K562 (cell line): Measurements from ENCODE around the gene IARS2. TPM values are rescaled to one million over a fixed set of nuclear protein-coding genes. Genes with fewer than 3 reads are reported as not detected.

ENCODE experiments used
- ATAC-seq: fragments of 200-7000 bp; cut with Tn5 transposase; 3 replicates; pipeline ENCODE4 v1.9.1; 2020; ENCODE audit warnings: moderate library complexity
- BruUV-seq: library from RNA; stranded (reverse); fragments of 400-500 nt; replicated peaks from 2 replicates; lab custom pipeline; 2021; lab: Mats Ljungman, UMichigan
- CTCF ChIA-PET: fragments of 300-600 bp; formaldehyde crosslinking; extraction: SDS; loops from one replicate; lab custom pipeline; 2021; ENCODE audit warnings: low intra/inter-chr PET ratio; lab: Yijun Ruan, JAX
- POLR2A ChIA-PET: fragments of 300-600, 350-650 bp; sonication (Branson Sonifier 250); formaldehyde crosslinking; extraction: SDS; loops from one replicate; lab custom pipeline; 2021; ENCODE audit warnings: antibody characterized with exemption, inconsistent platforms; lab: Yijun Ruan, JAX
- DNase-seq, 4 experiments: peaks; one replicate each; pipeline versions ENCODE4 v3.0.0 to v3.0.0-alpha.2; 2011 to 2018; ENCODE audit warnings: low spot score in 3 of 4, mixed read lengths in 3 of 4; ENCODE audit errors: extremely low read depth in 1 of 4
- FAIRE-seq: peaks from 2 replicates; lab custom pipeline; 2011; peaks lifted over from hg19 to GRCh38; lab: Jason Lieb, UNC
- H2AFZ ChIP-seq: 2 replicates; pipeline ENCODE4 v1.6.0; 2011; ENCODE audit warnings: low read depth, low read length, control low read depth, inconsistent platforms
- H3K27ac ChIP-seq: fragments of 200-600 bp; 3 replicates; pipeline ENCODE4 v1.8.0; 2011; ENCODE audit warnings: low read depth, mild to moderate bottlenecking, control low read depth, inconsistent platforms, low read length, moderate library complexity, mixed read lengths; ENCODE audit errors: extremely low read depth
- H3K27me3 ChIP-seq, 2 experiments: fragments of 300-600 bp in 1 of 2; 2 replicates in 1 of 2; 3 replicates in 1 of 2; pipeline versions ENCODE4 v1.6.0 to v1.8.0; 2011; ENCODE audit warnings: inconsistent platforms in 2 of 2, low read length in 2 of 2, mild to moderate bottlenecking in 1 of 2, mixed read lengths in 1 of 2, moderate library complexity in 1 of 2; ENCODE audit not compliant: control insufficient read depth in 2 of 2, insufficient read depth in 2 of 2
- H3K36me3 ChIP-seq: fragments of 300-600 bp; 3 replicates; pipeline ENCODE4 v1.8.0; 2011; ENCODE audit warnings: mild to moderate bottlenecking, low read length, inconsistent platforms; ENCODE audit not compliant: control insufficient read depth, insufficient read depth
- H3K4me1 ChIP-seq, 2 experiments: fragments of 200-600 bp in 1 of 2; replicated peaks in 1 of 2; 2 replicates in 1 of 2; 3 replicates in 1 of 2; pipeline versions ENCODE4 v1.5.1 to v1.8.0; 2011; ENCODE audit warnings: inconsistent platforms in 2 of 2, low read length in 2 of 2, mild to moderate bottlenecking in 1 of 2, mixed read lengths in 1 of 2, moderate library complexity in 1 of 2; ENCODE audit not compliant: control insufficient read depth in 2 of 2, insufficient read depth in 2 of 2
- H3K4me2 ChIP-seq: 2 replicates; pipeline ENCODE4 v1.6.1; 2011; ENCODE audit warnings: low read length, control low read depth, inconsistent platforms, mixed read lengths; ENCODE audit not compliant: insufficient read depth
- H3K4me3 ChIP-seq: fragments of 200-600 bp; sonication (generic), shearing (Covaris generic); 2 replicates; pipeline ENCODE4 v1.5.1; 2016; ENCODE audit warnings: control low read depth, inconsistent platforms
- H3K79me2 ChIP-seq: fragments of 200-600 bp; 3 replicates; pipeline ENCODE4 v1.8.0; 2011; ENCODE audit warnings: low read length, inconsistent platforms; ENCODE audit not compliant: control insufficient read depth, insufficient read depth
- H3K9ac ChIP-seq, 2 experiments: 2 replicates each; pipeline versions ENCODE4 v1.6.0 to v1.6.1; 2011; ENCODE audit warnings: low read depth in 2 of 2, low read length in 2 of 2, control low read depth in 1 of 2, inconsistent platforms in 1 of 2, mild to moderate bottlenecking in 1 of 2, mixed read lengths in 1 of 2; ENCODE audit not compliant: insufficient read depth in 1 of 2
- H3K9me1 ChIP-seq: one replicate; pipeline ENCODE4 v1.6.0; 2011; ENCODE audit warnings: inconsistent platforms, mild to moderate bottlenecking, low read length, moderate library complexity; ENCODE audit not compliant: control insufficient read depth, insufficient read depth
- H3K9me3 ChIP-seq: replicated peaks from 2 replicates; pipeline ENCODE4 v1.5.1; 2011; ENCODE audit warnings: low read depth, low read length, inconsistent platforms; ENCODE audit not compliant: control insufficient read depth, insufficient read depth
- H4K20me1 ChIP-seq: replicated peaks from 2 replicates; pipeline ENCODE4 v1.6.1; 2011; ENCODE audit warnings: low read length, inconsistent platforms, mixed read lengths; ENCODE audit not compliant: control insufficient read depth, insufficient read depth
- CBX5 ChIP-seq: IDR thresholded peaks from 2 replicates; pipeline ENCODE4 v1.6.1; 2014; ENCODE audit warnings: low read depth, borderline replicate concordance
- EWSR1 ChIP-seq: fragments of 450-650 bp; IDR thresholded peaks from 2 replicates; pipeline ENCODE4 v1.6.1; 2018; ENCODE audit warnings: borderline replicate concordance, mild to moderate bottlenecking, low read depth, moderate library complexity; ENCODE audit not compliant: partially characterized antibody
- MECOM ChIP-seq: fragments of 250-450 bp; sonication (Bioruptor Pico); IDR thresholded peaks from 2 replicates; pipeline ENCODE4 v1.8.0; 2022; ENCODE audit warnings: inconsistent platforms
- NFE2L1 ChIP-seq: fragments of 450-650 bp; IDR thresholded peaks from 2 replicates; pipeline ENCODE4 v1.6.1; 2016; ENCODE audit warnings: missing genetic modification characterization, low read depth, mild to moderate bottlenecking, missing compliant biosample characterization, moderate library complexity, borderline replicate concordance
- SMAD3 ChIP-seq: fragments of 450-650 bp; formaldehyde crosslinking; conservative IDR thresholded peaks from 2 replicates; pipeline ENCODE4 v1.4.0; 2020; ENCODE audit warnings: mild to moderate bottlenecking
- SNIP1 ChIP-seq: fragments of 450-650 bp; IDR thresholded peaks from 2 replicates; pipeline ENCODE4 v1.7.1; 2017; ENCODE audit warnings: low read depth, mild to moderate bottlenecking
- TRIM24 ChIP-seq, 2 experiments: fragments of 450-650 bp; IDR thresholded peaks; 2 replicates each; pipeline ENCODE4 v1.6.1; 2016
- ZBED1 ChIP-seq: IDR thresholded peaks from 2 replicates; pipeline ENCODE4 v1.6.1; 2014
- ZBTB7A ChIP-seq: IDR thresholded peaks from 2 replicates; pipeline ENCODE4 v1.6.1; 2011; ENCODE audit warnings: low read depth, mild to moderate bottlenecking, low read length, moderate library complexity, borderline replicate concordance; ENCODE audit not compliant: control insufficient read depth
- ZNF165 ChIP-seq: fragments of 250-450 bp; sonication (Bioruptor Pico); IDR thresholded peaks from 2 replicates; pipeline ENCODE4 v1.4.0; 2020; ENCODE audit warnings: borderline replicate concordance
- ZNF280A ChIP-seq: fragments of 450-650 bp; IDR thresholded peaks from 2 replicates; pipeline ENCODE4 v1.6.1; 2018; ENCODE audit warnings: mild to moderate bottlenecking, low read depth; ENCODE audit not compliant: partially characterized antibody
- ZNF512 ChIP-seq: IDR thresholded peaks from 2 replicates; pipeline ENCODE4 v1.6.1; 2016; ENCODE audit warnings: missing genetic modification characterization, missing compliant biosample characterization
- in situ Hi-C: fragments of 300-500 bp; cut with MboI; formaldehyde crosslinking; loops from 4 replicates; pipeline ENCODE4 v1.15.0; 2018; ENCODE audit warnings: inconsistent platforms, mixed read lengths
- intact Hi-C: fragments of 100-400 bp; cut with micrococcal nuclease; formaldehyde crosslinking; loops from 2 replicates; pipeline ENCODE4 v1.14.2; 2022
- polyA plus RNA-seq, 8 experiments: library from polyadenylated mRNA; depleted of rRNA in 4 of 8; stranded (reverse) in 5 of 8; unstranded in 3 of 8; fragments of >200 nt; fragmentation: Nextera tagmentation in 2 of 8; fragmentation: Illumina TruSeq in 1 of 8; extraction: Ambion mirVana in 2 of 8; extraction: Trizol in 1 of 8; gene quantifications; 2 replicates each; pipeline versions ENCODE4 v1.2.1 to v1.2.3, GENCODE V29; 2011 to 2014; ENCODE audit warnings: inconsistent platforms in 1 of 8, missing spikeins in 1 of 8
- total RNA-seq, 7 experiments: library from RNA; depleted of rRNA in 6 of 7; stranded (reverse); fragments of >200 nt in 6 of 7; fragmentation: Illumina TruSeq in 2 of 7; extraction: Trizol in 2 of 7; gene quantifications; 2 replicates each; pipeline versions ENCODE4 v1.2.1 to v1.2.3, GENCODE V29; 2011 to 2021; ENCODE audit warnings: low replicate concordance in 1 of 7

The IARS2 gene
- total and polyA plus RNA-seq, 9 of the 15 experiments (the other 6 are each of a cell fraction or from before 2014, with no cell fraction given) = 39.6 to 127 (median 93.8) TPM

- CTCF ChIA-PET = interaction anchor here (0.6 kb wide), 2 partner anchors 246 to 247 kb away, joined by 3 read pairs; no protein-coding TSS in a partner anchor
- POLR2A ChIA-PET = no interaction called here
- intact Hi-C loops = no loop called here
- 0 out of 2 replicates have a peak, but pooled peaks cover 2% of the 10 kb centered on the region for H4K20me1 ChIP-seq
- no peak for DNase-seq
- no peak overlapping the region for H3K9ac ChIP-seq
- no peak overlapping the region for H3K4me3 ChIP-seq
- no peaks in the 10 kb centered on the region for H3K9me1 ChIP-seq
- H3K27me3 ChIP-seq = no peaks in the 10 kb centered on the region
- no peak for FAIRE-seq
- BruUV-seq = no TSS peak
- H3K4me2 ChIP-seq = no peak overlapping the region
- no peak overlapping the region for H2AFZ ChIP-seq
- no peak for TF ChIP-seq CBX5
- TF ChIP-seq ZBED1 = no peak
- no peak for TF ChIP-seq SMAD3
- TF ChIP-seq EWSR1 = no peak
- TF ChIP-seq ZNF165 (CRISPR knock-in tag) = no peak
- no peak for TF ChIP-seq SNIP1
- no peak for TF ChIP-seq ZBTB7A
- no peak for TF ChIP-seq ZNF280A
- no peak for TF ChIP-seq MECOM (CRISPR knock-in tag)
- no peak for TF ChIP-seq NFE2L1 (tag)
- no peak for TF ChIP-seq ZNF512 (tag)
- no peak for TF ChIP-seq TRIM24 (IDR thresholded peaks at IDR 0.05)
- in situ Hi-C loops = no loop called here
- H3K4me1 ChIP-seq = peaks cover 0 to 7% of the 10 kb centered on the region in 2 experiments; a peak in 2 of 5 replicates
- H3K27ac ChIP-seq = no peak overlapping the region
- H3K9me3 ChIP-seq = no peaks in the 10 kb centered on the region
- H3K79me2 ChIP-seq = no peaks in the 10 kb centered on the region; the same call in 2 of the 3 replicates
- peaks cover 43% of the 10 kb centered on the region for H3K36me3 ChIP-seq
- no peak for ATAC-seq
Observed at GRCh38 chr1:220123066-220123465, 29.1 kb downstream of the IARS2 start.
